GM12874 (cell line): ENCODE measurements around the gene RPL34.

Source experiments
- TF ChIP-seq, protein P1 (sequence below): IDR thresholded peaks from 2 replicates; pipeline ENCODE4 v1.5.1; 2011; ENCODE audit warnings: low read depth, mild to moderate bottlenecking, control low read depth, low read length, moderate library complexity; ENCODE audit not compliant: insufficient read depth

The RPL34 gene

DNA sequence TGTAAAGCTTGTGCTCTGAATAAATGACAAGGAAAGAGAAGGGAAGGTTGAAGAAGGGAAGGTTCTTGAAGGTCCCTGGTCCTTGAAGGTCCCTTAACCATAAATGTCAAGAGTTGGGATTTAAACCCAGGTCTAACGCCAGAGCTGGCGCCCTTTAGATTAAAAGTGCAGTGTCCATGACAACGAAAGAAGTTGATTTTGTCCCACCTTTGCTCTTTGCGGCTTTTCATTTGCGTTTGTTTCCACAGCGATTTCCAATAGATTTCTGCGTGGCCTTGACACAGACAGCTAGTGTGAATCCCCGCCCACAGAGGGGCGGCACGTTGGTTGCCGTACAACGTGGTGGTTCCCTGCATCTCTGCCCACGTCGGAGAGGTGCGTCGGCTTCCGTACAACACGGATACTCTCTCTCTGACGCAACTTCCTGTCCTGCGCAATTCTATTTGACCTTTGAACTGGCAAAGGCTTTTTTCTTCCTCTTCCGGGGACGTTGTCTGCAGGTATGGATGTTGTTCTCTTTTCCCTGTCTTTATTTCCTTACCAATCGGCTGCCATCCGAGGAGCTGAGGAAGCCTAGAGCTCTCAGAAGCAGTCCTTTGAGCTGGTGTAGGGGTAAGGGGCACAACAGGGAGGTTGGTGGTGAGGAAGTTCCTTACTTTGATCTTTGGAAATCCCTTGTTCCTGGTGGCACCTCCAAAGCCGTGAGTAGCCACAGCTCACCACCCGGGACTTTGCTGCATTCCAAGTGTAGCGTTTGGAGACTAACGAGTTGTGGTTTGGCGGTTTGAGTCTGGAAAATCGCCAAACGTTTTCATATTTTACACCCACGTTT lies at the start of gene RPL34:
Gene RPL34 (plus strand): TSS at position 476 of the 832 bp plus-strand sequence. CDS start 1,384 bp downstream, outside the sequence.
- TF ChIP-seq, protein P1, sequence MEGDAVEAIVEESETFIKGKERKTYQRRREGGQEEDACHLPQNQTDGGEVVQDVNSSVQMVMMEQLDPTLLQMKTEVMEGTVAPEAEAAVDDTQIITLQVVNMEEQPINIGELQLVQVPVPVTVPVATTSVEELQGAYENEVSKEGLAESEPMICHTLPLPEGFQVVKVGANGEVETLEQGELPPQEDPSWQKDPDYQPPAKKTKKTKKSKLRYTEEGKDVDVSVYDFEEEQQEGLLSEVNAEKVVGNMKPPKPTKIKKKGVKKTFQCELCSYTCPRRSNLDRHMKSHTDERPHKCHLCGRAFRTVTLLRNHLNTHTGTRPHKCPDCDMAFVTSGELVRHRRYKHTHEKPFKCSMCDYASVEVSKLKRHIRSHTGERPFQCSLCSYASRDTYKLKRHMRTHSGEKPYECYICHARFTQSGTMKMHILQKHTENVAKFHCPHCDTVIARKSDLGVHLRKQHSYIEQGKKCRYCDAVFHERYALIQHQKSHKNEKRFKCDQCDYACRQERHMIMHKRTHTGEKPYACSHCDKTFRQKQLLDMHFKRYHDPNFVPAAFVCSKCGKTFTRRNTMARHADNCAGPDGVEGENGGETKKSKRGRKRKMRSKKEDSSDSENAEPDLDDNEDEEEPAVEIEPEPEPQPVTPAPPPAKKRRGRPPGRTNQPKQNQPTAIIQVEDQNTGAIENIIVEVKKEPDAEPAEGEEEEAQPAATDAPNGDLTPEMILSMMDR: no peak

DNA sequence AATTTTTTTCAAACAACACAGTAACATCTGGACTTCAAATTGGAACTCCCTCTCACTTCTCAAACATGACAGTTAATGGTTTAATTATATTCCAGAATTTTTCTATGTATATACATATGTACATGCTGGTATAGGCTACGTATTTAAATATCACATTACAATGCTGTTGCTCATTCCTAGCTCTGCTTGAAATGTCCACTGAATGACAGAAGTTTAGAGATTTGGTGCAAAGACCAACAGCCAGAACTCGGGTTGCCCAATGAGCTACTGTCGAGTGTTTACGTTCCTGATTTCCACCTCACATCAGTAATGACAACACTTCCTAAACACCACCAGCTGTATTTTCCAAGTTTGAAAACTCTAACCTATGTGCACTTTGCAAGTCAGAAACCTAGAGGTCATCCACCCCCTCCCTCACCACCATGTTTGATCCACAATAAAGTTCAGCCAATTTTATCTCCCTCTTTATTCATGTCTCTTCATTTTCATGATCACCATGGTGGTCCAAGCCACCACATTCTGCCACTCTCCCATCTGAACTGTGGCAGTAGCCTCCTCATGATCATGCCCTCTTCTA lies 49.3 kb upstream of the RPL34 start:
- TF ChIP-seq, protein P1: no peak

DNA sequence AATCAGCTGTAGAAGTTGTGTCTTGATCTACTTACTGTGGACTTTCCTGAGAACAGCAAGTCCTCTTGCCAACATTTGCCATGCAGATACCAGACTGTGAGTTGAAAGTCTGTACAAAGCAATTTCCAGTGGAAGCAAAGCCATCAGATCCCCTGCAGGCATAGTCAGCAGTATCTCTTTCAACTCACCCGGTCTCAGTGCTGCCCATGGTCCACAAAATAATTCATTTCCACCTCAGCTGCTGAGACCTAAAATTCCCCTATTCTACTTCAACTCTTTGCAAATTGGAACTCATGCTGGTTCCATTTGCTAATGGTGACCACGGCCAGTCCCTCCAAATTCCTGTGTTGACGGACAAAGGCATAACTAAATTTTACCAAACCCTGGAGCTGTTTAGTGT lies 46.0 kb upstream of the RPL34 start:
- TF ChIP-seq, protein P1: no peak

DNA sequence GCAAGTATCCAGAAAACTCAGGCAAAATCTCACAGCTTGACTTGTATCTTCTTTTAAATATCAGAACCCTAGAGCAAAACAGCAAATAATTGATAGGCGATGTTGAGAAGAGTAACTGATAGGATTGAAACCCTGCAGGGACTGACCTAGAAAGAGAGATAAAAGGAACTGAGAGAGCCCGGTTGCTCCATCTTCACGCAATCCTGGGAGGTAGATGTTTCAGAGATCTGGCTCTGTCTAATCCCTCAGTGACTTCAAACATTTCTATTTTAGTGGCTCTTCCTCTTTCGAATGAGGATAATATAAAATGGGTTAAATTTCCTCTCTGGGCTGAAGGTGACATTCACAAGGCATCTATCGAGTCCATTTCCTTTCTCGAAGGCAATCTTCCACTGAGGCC lies 39.3 kb upstream of the RPL34 start:
- TF ChIP-seq, protein P1: no peak

DNA sequence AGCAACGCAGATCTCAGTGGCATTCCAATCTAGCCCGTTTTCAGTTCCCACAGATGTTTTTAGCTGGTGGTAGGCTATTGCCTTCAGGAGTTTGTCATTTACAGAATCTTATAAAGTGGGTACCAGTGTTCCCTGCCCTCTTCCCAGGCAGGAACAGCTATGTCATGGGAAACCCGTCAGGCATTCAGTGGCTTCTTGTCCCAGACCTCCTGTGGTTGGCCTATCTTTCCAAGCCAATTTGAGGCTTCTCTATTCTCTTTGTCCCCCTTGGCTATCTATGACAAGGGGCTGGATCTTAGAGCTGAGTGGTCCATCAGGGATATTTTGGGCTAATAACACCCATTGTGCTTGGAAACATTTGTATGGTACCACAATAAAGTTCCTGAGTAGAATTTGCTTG lies 33.6 kb upstream of the RPL34 start:
- TF ChIP-seq, protein P1: no peak

DNA sequence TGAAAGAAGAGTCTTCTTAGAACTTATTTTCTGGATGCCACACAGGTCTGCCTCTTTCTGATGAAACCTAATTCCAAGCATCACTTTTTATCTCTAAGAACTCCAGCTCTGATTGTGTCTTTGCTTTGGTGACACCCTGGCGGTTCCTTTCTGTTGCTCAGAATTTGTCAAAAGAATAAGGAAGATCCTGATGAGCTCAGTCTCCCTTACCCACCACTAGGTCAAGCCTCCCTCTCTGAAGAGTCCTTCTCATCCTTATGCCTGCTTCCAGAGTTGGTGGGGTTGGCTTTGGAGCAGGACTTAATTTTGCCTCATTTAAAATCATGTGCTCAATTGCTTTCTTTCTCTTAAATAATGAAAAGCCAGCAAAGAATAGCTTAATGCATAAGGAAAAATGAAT lies 31.5 kb upstream of the RPL34 start:
- TF ChIP-seq, protein P1: no peak

DNA sequence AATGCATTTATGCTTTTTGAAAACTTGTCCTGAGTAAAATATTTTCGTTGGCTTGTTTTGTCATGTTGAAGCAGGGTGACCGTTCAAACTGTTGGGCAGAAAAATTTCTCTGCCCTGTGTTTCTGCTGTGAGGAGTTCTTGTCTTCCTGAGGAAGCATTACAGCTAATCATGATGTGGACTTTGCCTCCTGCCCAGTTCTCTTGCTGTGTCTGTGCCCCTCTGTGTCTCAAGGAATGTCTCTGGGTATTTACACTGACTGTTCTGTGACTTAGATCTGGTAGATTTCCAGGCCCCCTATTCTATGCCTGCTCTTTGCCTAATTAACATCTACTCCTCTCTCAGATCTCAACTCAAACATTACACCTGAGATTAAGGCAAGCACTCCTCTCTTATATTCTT lies 30.4 kb upstream of the RPL34 start:
- TF ChIP-seq, protein P1: no peak
